HL-60/S4 treated with phorbol 12-myristate 13-acetate at 8.2 ng/mL for 4 days and 3 days (cell line): Measurements from ENCODE around the gene PLPPR1.

Experiments
- in situ Hi-C: fragments of 300-500 bp; cut with MboI; formaldehyde crosslinking; loops from 2 replicates; pipeline ENCODE4 v1.15.0; 2022; ENCODE audit warnings: low sequenced_read_pairs

The PLPPR1 gene

GRCh38 chr9:101200852-101201251 lies 172.3 kb downstream of the PLPPR1 start:
- in situ Hi-C loops = no loop called here

GRCh38 chr9:101201630-101202029 lies 173.1 kb downstream of the PLPPR1 start:
- in situ Hi-C loops = no loop called here

GRCh38 chr9:101209670-101210069 lies 181.1 kb downstream of the PLPPR1 start:
- in situ Hi-C loops = no loop called here

- in situ Hi-C loops = no loop called here
These were observed 184.1 kb downstream of the PLPPR1 start for GRCh38 chr9:101212661-101213060.

- in situ Hi-C loops = no loop called here
These were observed 190.5 kb downstream of the PLPPR1 start for GRCh38 chr9:101219030-101219429.

GRCh38 chr9:101220341-101220740 lies 191.8 kb downstream of the PLPPR1 start:
- in situ Hi-C loops = no loop called here

GRCh38 chr9:101225271-101225670 lies 196.7 kb downstream of the PLPPR1 start:
- in situ Hi-C loops = no loop called here

- in situ Hi-C loops = no loop called here
These were observed 197.6 kb downstream of the PLPPR1 start for GRCh38 chr9:101226161-101226560.

- in situ Hi-C loops = no loop called here
These were observed 198.3 kb downstream of the PLPPR1 start for GRCh38 chr9:101226803-101227202.

GRCh38 chr9:101229606-101230005 lies 201.1 kb downstream of the PLPPR1 start:
- in situ Hi-C loops = no loop called here

- in situ Hi-C loops = no loop called here
These were observed 204.0 kb downstream of the PLPPR1 start for GRCh38 chr9:101232405-101232977.

GRCh38 chr9:101235105-101235866 lies 206.8 kb downstream of the PLPPR1 start:
- in situ Hi-C loops = no loop called here

GRCh38 chr9:101242651-101243050 lies 214.1 kb downstream of the PLPPR1 start:
- in situ Hi-C loops = no loop called here

- in situ Hi-C loops = no loop called here
These were observed 218.2 kb downstream of the PLPPR1 start for GRCh38 chr9:101246691-101247090.

GRCh38 chr9:101247297-101247696 lies 218.8 kb downstream of the PLPPR1 start:
- in situ Hi-C loops = no loop called here

- in situ Hi-C loops = no loop called here
These were observed 226.4 kb downstream of the PLPPR1 start for GRCh38 chr9:101254733-101255433.

GRCh38 chr9:101264727-101265126 lies 236.2 kb downstream of the PLPPR1 start:
- in situ Hi-C loops = no loop called here

- in situ Hi-C loops = no loop called here
These were observed 236.7 kb downstream of the PLPPR1 start for GRCh38 chr9:101265261-101265660.

- in situ Hi-C loops = no loop called here
These were observed 239.9 kb downstream of the PLPPR1 start for GRCh38 chr9:101268426-101268825.

- in situ Hi-C loops = no loop called here
These were observed 241.2 kb downstream of the PLPPR1 start for GRCh38 chr9:101269591-101270283.

- in situ Hi-C loops = no loop called here
These were observed 241.8 kb downstream of the PLPPR1 start for GRCh38 chr9:101270302-101270701.
